Subcutaneous abdominal adipose tissue (tissue), 5 donors: Measurements from ENCODE around the gene LARP4B.

Experiments used
- H3K27ac ChIP-seq: one replicate; pipeline ENCODE4 v1.7.0; 2013; ENCODE audit warnings: low read depth, mild to moderate bottlenecking, inconsistent platforms, low read length, moderate library complexity
- H3K27me3 ChIP-seq, 5 donors: one replicate each; pipeline ENCODE4 v1.7.0; 2013; ENCODE audit warnings: low read length in 5 of 5, inconsistent platforms in 1 of 5; ENCODE audit not compliant: control insufficient read depth in 5 of 5, insufficient read depth in 4 of 5
- H3K36me3 ChIP-seq, 5 donors: one replicate each; pipeline ENCODE4 v1.7.0; 2013; ENCODE audit warnings: low read length in 5 of 5; ENCODE audit not compliant: control insufficient read depth in 5 of 5, insufficient read depth in 5 of 5
- H3K4me1 ChIP-seq, 5 donors: one replicate each; pipeline ENCODE4 v1.7.0; 2013; ENCODE audit warnings: low read length in 5 of 5, mild to moderate bottlenecking in 3 of 5, moderate library complexity in 1 of 5; ENCODE audit not compliant: control insufficient read depth in 5 of 5, insufficient read depth in 5 of 5
- H3K4me3 ChIP-seq, 5 donors: one replicate each; pipeline ENCODE4 v1.7.0; 2013; ENCODE audit warnings: low read length in 5 of 5, low read depth in 1 of 5
- H3K9ac ChIP-seq, 5 donors: one replicate each; pipeline ENCODE4 v1.7.0; 2013; ENCODE audit warnings: low read length in 5 of 5, mild to moderate bottlenecking in 4 of 5, moderate library complexity in 3 of 5
- H3K9me3 ChIP-seq, 5 donors: one replicate each; pipeline ENCODE4 v1.7.0; 2013; ENCODE audit warnings: low read length in 5 of 5; ENCODE audit not compliant: control insufficient read depth in 5 of 5
- donor health status: healthy.
- donor health status: healthy.
- donor health status: healthy.
- donor health status: healthy.
- donor health status: healthy.

LARP4B gene

GRCh38 chr10:958856-959255 is 27.4 kb upstream of the LARP4B start:
- H3K36me3 ChIP-seq, result no peaks in the 10 kb centered on the region
- no peak overlapping the region for H3K27ac ChIP-seq
- H3K9me3 ChIP-seq, result no peaks in the 10 kb centered on the region
- peaks cover 0 to 5% (median 3%) of the 10 kb centered on the region in 5 donors for H3K27me3 ChIP-seq
- H3K4me3 ChIP-seq, result no peak overlapping the region
- H3K4me1 ChIP-seq, result no peaks in the 10 kb centered on the region
- H3K9ac ChIP-seq, result no peak overlapping the region

- no peak overlapping the region for H3K4me3 ChIP-seq
- peaks cover 0 to 8% (median 7%) of the 10 kb centered on the region in 5 donors for H3K27me3 ChIP-seq
- H3K4me1 ChIP-seq, result no peaks in the 10 kb centered on the region
- no peaks in the 10 kb centered on the region for H3K36me3 ChIP-seq
- no peaks in the 10 kb centered on the region for H3K9me3 ChIP-seq
- H3K27ac ChIP-seq, result no peak overlapping the region
- no peak overlapping the region for H3K9ac ChIP-seq
Measured at GRCh38 chr10:958106-958505, 26.6 kb upstream of the LARP4B start.

GRCh38 chr10:955820-956217 is 24.3 kb upstream of the LARP4B start:
- no peaks in the 10 kb centered on the region for H3K36me3 ChIP-seq
- H3K4me1 ChIP-seq, result no peaks in the 10 kb centered on the region
- peaks cover 0 to 8% (median 7%) of the 10 kb centered on the region in 5 donors for H3K27me3 ChIP-seq
- H3K27ac ChIP-seq, result no peak overlapping the region
- H3K4me3 ChIP-seq, result no peak overlapping the region
- no peak overlapping the region for H3K9ac ChIP-seq
- no peaks in the 10 kb centered on the region for H3K9me3 ChIP-seq

DNA sequence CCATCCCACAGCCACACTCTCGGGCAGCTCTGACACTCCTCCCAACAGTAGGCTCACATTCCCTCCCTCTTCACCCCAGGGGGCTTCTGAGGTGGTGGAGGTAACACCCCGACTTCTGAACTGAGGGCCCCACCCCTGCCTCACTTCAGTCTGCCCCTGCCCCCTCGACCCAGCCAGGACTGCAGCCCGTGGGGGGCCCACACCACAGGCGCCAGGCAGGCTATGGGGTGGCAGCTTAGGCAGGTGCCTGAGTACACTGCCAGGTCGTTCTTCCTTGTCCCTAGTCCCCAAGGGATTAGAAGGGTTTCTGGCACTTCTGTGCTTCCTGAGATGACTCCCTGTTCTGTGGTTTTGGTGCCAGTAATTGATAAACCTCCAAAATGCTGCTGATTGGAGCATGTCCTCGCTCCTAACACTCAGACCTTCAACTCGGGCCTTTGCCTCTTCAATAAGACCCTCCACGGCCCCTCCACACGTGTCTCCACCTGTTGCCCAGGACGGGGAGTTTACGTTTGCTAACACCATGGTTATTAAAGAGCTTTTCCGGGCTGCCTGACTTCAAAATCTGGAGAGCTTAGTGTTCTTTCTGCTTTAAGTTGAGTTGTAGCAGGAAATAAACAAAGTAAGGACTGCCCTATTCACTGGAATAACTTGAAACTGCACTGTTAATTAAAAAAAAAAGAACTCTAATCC is 23.8 kb upstream of the LARP4B start:
- no peak overlapping the region for H3K4me3 ChIP-seq
- no peak overlapping the region for H3K9ac ChIP-seq
- no peaks in the 10 kb centered on the region for H3K9me3 ChIP-seq
- H3K4me1 ChIP-seq, result no peaks in the 10 kb centered on the region
- no peak overlapping the region for H3K27ac ChIP-seq
- no peaks in the 10 kb centered on the region for H3K36me3 ChIP-seq
- peaks cover 0 to 8% (median 7%) of the 10 kb centered on the region in 5 donors for H3K27me3 ChIP-seq

DNA sequence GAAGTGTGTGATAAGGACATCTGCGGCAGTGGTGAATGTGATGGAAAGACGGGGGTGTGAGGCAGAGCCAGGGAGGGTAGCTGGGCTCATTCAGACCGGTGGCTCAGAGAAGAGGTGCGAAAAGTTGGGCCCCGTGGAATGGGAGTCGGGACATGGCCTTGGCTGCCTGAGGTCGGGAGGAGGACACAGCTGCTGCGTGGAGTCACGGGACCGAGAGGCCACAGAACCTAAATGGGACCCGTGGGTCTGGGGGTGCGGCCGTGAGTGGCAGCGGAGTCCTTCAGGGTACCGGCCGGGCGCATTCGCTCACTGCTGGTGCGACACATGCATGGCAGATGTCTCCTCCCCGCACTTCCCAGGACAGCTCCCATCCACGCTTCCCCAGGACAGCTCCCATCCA is 22.9 kb upstream of the LARP4B start:
- Histone ChIP-seq H3K9me3 (no peaks in the 10 kb centered on the region), H3K9ac (no peak overlapping the region), H3K36me3 (no peaks in the 10 kb centered on the region), H3K27ac (no peak overlapping the region), H3K27me3 (peaks cover 0 to 8% (median 7%) of the 10 kb centered on the region in 5 donors), H3K4me3 (no peak overlapping the region), H3K4me1 (no peaks in the 10 kb centered on the region)

GRCh38 chr10:953836-954235 is 22.3 kb upstream of the LARP4B start:
- Histone ChIP-seq H3K4me1 (no peaks in the 10 kb centered on the region), H3K4me3 (no peak overlapping the region), H3K9me3 (no peaks in the 10 kb centered on the region), H3K9ac (no peak overlapping the region), H3K27ac (no peak overlapping the region), H3K27me3 (peaks cover 0 to 8% (median 7%) of the 10 kb centered on the region in 5 donors), H3K36me3 (no peaks in the 10 kb centered on the region)

DNA sequence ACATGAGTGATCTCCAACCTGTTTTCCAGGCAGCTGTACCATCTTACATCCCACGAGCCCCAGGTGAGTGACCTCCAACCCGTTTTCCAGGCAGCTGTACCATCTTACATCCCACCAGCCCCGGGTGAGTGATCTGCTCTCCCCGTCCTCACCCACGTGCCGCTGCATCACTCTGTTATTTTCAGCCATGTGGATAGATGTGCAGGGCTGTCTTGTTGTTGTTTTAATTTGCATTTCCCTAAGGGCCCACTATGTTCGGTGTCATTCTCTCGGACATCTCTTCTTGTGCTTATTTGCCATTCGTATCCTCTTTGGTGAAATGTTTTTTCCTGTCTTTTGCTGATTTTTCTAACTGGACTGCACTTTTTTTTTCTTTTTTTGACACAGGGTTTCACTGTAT is 17.9 kb upstream of the LARP4B start:
- Histone ChIP-seq H3K27ac (no peak overlapping the region), H3K27me3 (peaks cover 0 to 8% (median 7%) of the 10 kb centered on the region in 5 donors), H3K9ac (no peak overlapping the region), H3K4me1 (peaks cover 0 to 6% (median 5%) of the 10 kb centered on the region in 5 donors), H3K4me3 (no peak overlapping the region), H3K9me3 (no peaks in the 10 kb centered on the region), H3K36me3 (no peaks in the 10 kb centered on the region)

- no peaks in the 10 kb centered on the region for H3K9me3 ChIP-seq
- no peak overlapping the region for H3K27ac ChIP-seq
- no peaks in the 10 kb centered on the region for H3K36me3 ChIP-seq
- H3K27me3 ChIP-seq, result no peaks in the 10 kb centered on the region
- H3K9ac ChIP-seq, result no peak overlapping the region
- peaks cover 0 to 14% (median 10%) of the 10 kb centered on the region in 5 donors for H3K4me1 ChIP-seq
- H3K4me3 ChIP-seq, result no peak overlapping the region
Measured at GRCh38 chr10:948347-948746, 16.8 kb upstream of the LARP4B start.

DNA sequence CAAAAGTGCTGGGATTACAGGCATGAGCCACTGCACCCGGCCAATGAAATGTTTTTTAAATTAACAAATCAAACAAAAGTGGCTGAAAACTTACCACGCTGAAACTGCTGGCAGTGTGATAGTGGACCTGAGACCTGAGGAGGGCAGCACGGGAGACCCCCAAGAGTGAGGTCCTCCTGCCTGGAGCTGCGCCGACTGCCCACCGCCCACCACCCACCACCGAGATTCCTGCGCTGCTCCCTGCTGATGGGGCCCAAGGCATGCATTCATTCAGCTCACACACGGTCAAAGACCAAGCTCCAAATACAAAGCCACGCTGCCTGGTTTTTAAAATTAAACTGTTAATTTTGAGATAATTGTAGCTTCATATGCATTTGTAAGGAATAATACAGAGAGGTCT is 16.4 kb upstream of the LARP4B start:
- H3K4me3 ChIP-seq, result no peak overlapping the region

GRCh38 chr10:947051-947450 is 15.5 kb upstream of the LARP4B start:
- Histone ChIP-seq H3K27me3 (no peaks in the 10 kb centered on the region), H3K4me1 (peaks cover 0 to 14% (median 10%) of the 10 kb centered on the region in 5 donors), H3K27ac (no peak overlapping the region), H3K36me3 (no peaks in the 10 kb centered on the region), H3K9me3 (no peaks in the 10 kb centered on the region), H3K4me3 (no peak overlapping the region), H3K9ac (no peak overlapping the region)

More for the DNA sequence above, 16.4 kb upstream of the LARP4B start:
- Histone ChIP-seq H3K9ac (no peak overlapping the region), H3K4me1 (peaks cover 0 to 14% (median 10%) of the 10 kb centered on the region in 5 donors), H3K36me3 (no peaks in the 10 kb centered on the region), H3K27me3 (no peaks in the 10 kb centered on the region), H3K27ac (no peak overlapping the region), H3K9me3 (no peaks in the 10 kb centered on the region)
